Measurements from ENCODE around the gene PDS5A. TPM values are rescaled to one million over a fixed set of nuclear protein-coding genes. Genes with fewer than 3 reads are reported as not detected.

The PDS5A gene
- total and polyA plus RNA-seq, 9 donors, result 26.9 to 42.1 (median 32.8) TPM

DNA sequence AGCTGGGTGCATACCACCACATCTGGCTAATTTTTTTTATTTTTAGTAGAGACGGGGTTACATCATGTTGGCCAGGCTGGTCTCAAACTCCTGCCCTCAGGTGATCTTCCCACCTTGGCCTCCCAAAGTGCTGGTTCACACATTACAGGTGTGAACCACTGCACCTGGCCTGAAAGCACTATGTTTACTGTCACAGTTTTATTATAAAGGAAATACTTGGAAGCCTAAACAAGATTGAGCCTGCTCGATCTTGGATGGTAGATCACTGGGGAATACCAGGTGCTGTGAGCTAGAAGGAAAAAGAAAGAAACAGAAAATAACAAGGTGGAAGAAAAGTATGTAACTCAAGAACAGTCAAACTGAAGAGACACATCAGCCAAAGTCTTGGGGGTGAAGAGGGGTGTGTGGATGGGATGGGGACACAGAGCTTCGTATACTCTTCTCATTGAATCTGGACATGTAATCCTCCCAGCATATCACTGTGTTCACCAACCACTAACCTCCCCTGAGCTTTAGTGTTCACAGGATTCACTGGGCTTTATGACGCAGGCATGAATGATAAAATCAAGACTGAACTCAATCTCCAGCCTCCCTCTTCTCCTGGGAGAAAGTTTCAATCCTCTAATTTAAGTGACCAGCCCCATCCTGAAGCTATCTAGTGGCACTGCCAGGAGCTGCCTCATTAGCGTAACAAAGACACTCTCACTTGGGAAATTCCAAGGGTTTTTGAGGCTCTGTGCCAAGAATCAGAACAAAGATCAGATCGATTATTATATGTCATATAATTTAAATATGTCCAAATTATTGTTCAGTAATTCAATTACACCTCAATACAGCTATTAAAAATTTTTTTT lies 40.9 kb downstream of the PDS5A start:
- no peaks in the 10 kb centered on the region for H3K36me3 ChIP-seq (ENCODE audit: control insufficient read depth, insufficient read depth, low read length)
- DNase-seq, result no peak
- no peaks in the 10 kb centered on the region for H3K9me3 ChIP-seq (replicated peaks; ENCODE audit: control insufficient read depth, low read depth, low read length)
- H3K4me3 ChIP-seq (ENCODE audit: low read length), result no peak overlapping the region
- no peaks in the 10 kb centered on the region for H3K27me3 ChIP-seq (ENCODE audit: control insufficient read depth, insufficient read depth, low read length)
- no peak overlapping the region for H3K27ac ChIP-seq (ENCODE audit: low read length)
- no peaks in the 10 kb centered on the region for H3K4me1 ChIP-seq (ENCODE audit: control insufficient read depth, insufficient read depth, low read length)
- 100% methylated on average over 1 of the region's 6 CpGs for WGBS (ENCODE audit: insufficient coverage)

DNA sequence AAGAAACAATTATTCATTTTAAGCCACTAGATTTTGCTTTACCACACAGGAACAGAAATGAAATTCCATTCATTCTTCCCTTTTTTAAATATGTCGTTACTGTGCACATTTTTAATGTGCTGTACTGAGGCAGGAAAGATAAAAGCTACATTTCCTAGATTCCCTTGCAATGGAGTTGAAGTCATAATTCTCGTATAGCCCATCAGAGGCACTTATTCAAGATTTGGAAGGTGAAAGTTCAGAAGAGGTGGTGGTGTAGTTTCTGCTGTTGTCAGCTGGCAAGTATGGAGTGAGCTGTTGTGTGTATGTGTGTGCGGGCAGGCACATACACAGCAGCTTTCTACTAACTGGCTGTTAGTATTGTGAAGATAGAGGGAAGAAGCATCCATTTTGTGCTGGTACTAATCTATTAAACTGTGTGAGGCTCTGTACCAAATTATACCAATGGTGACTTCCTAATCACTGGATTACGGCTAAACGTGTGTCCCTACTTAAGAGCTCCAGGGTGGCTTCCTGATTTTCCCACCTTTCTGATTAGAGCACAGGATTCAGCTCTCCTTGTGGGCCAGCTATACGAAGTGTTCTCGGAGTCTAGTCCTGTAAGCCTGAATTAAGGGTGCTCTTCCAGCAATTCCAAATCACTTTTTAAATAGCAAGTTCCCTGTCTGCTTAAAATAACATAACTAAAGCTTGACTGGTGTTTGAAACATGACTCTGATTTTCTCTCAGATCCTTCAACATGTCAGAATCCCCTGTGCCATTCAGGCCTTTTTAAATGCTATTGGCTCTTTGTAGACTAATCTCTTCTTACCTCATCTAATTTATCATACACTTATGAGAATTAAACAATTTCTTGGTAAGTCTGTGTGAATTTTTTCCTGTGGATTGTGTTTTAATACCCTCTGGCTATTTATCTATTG lies 43.8 kb downstream of the PDS5A start:
- WGBS (ENCODE audit: insufficient coverage), result 59% methylated on average over 4 of the region's 7 CpGs
- Histone ChIP-seq H3K4me1 (ENCODE audit: control insufficient read depth, insufficient read depth, low read length) (no peaks in the 10 kb centered on the region), H3K27me3 (ENCODE audit: control insufficient read depth, insufficient read depth, low read length) (no peaks in the 10 kb centered on the region), H3K4me3 (ENCODE audit: low read length) (no peak overlapping the region), H3K27ac (ENCODE audit: low read length) (peak overlapping the region; percentile 9), H3K9me3 (replicated peaks; ENCODE audit: control insufficient read depth, low read depth, low read length) (no peaks in the 10 kb centered on the region), H3K36me3 (ENCODE audit: control insufficient read depth, insufficient read depth, low read length) (no peaks in the 10 kb centered on the region)
- peak; percentile 3 for DNase-seq

DNA sequence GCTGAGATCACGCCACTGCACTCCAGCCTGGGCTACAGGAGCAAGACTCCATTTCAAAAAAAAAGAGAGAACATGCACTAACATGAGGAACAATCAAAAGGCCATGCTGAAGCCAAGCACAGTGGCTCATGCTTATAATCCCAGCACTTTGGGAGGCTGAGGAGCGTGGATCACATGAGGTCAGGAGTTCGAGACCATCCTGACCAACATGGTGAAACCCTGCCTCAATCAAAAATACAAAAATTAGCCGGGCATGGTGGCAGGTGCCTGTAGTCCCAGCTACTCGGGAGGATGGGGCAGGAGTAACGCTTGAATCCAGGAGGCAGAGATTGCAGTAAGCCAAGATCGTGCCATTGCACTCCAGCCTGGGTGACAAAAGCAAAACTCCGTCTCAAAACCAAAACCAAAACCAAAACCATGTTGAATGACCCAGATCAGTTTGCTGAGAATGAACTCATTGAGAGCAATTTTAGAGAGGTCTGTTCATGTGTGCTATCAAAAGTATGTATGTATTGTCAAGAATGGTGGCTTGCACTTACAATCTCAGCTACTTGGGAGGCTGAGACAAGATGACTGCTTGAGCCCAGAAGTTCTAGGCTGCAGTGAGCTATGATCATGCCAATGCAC lies 44.8 kb downstream of the PDS5A start:
- H3K4me3 ChIP-seq (ENCODE audit: low read length), result no peak overlapping the region
- WGBS (ENCODE audit: insufficient coverage), result 94% methylated on average over 6 of the region's 8 CpGs
- no peaks in the 10 kb centered on the region for H3K27me3 ChIP-seq (ENCODE audit: control insufficient read depth, insufficient read depth, low read length)
- H3K4me1 ChIP-seq (ENCODE audit: control insufficient read depth, insufficient read depth, low read length), result no peaks in the 10 kb centered on the region
- no peak for DNase-seq
- no peaks in the 10 kb centered on the region for H3K36me3 ChIP-seq (ENCODE audit: control insufficient read depth, insufficient read depth, low read length)
- H3K27ac ChIP-seq (ENCODE audit: low read length), result no peak overlapping the region
- H3K9me3 ChIP-seq (replicated peaks; ENCODE audit: control insufficient read depth, low read depth, low read length), result no peaks in the 10 kb centered on the region

DNA sequence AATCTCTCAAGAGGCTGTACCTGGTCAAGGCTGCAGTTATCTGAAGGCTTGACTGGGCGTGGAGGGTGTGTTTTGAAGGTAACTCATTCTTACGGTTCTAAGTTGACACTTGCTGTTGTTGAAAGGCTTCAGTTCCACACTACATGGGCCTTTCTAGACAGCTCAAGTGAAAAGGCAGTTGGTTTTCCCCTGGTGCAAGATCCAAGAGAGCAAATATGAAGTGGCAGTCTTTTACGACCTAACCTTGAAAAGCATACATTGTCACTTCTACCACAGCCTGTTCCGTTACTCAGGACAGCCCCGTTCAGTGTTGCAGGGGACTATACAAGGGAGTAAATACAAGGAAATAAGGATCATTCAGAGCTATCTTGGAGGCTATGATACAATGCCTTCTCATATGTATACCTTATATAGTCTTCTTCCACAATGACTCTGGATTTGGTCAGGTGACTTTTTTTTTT lies 46.2 kb downstream of the PDS5A start:
- Histone ChIP-seq H3K4me3 (ENCODE audit: low read length) (no peak overlapping the region), H3K4me1 (ENCODE audit: control insufficient read depth, insufficient read depth, low read length) (no peaks in the 10 kb centered on the region), H3K27me3 (ENCODE audit: control insufficient read depth, insufficient read depth, low read length) (no peaks in the 10 kb centered on the region), H3K9me3 (replicated peaks; ENCODE audit: control insufficient read depth, low read depth, low read length) (no peaks in the 10 kb centered on the region), H3K36me3 (ENCODE audit: control insufficient read depth, insufficient read depth, low read length) (no peaks in the 10 kb centered on the region), H3K27ac (ENCODE audit: low read length) (no peak overlapping the region)
- 50% methylated on average over 1 of the region's 5 CpGs for WGBS (ENCODE audit: insufficient coverage)
- DNase-seq, result no peak

DNA sequence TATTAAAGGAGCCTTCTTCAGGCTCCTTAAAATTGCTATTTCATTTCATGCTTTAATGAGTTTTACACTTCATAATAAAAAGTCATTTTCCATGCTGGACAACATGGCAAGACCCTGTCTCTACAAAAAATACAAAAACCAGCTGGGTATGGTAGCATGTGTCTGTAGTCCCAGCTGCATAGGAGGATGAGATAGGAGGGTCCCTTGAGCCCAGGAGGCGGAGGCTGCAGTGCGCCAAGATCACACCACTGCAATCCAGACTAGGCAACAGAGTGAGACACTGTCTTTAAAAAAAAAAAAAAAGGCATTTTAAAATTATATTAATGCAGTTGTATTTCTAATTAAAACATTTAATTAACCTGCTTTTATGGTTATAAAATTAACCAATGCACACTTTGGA lies 49.2 kb downstream of the PDS5A start:
- Histone ChIP-seq H3K27me3 (ENCODE audit: control insufficient read depth, insufficient read depth, low read length) (no peaks in the 10 kb centered on the region), H3K9me3 (replicated peaks; ENCODE audit: control insufficient read depth, low read depth, low read length) (no peaks in the 10 kb centered on the region), H3K4me3 (ENCODE audit: low read length) (no peak overlapping the region), H3K4me1 (ENCODE audit: control insufficient read depth, insufficient read depth, low read length) (no peaks in the 10 kb centered on the region), H3K36me3 (ENCODE audit: control insufficient read depth, insufficient read depth, low read length) (peaks cover 2% of the 10 kb centered on the region), H3K27ac (ENCODE audit: low read length) (no peak overlapping the region)
- WGBS (ENCODE audit: insufficient coverage), result no CpG with 5 or more reads among the region's 2 CpGs
- DNase-seq, result no peak

DNA sequence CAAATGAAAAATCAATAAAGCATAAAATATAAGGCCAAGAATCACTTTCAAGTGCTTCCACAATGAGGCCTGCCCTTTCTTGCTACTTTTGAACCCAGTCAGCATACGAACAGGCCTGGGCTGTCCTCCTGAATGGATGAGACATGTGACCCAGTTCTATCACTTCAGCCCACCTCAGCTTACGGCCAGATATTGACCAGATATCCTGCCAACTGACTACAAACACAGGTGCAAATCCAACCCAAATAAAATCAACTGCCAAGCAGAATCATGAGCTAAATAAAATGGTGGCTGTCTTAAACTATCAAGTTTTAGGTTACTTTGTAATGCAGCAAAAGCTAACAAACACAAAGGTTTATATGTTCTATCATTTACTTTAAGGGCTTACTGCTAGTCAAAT lies 53.7 kb downstream of the PDS5A start:
- WGBS (ENCODE audit: insufficient coverage), result 43% methylated on average over 1 of the region's 2 CpGs
- H3K27me3 ChIP-seq (ENCODE audit: control insufficient read depth, insufficient read depth, low read length), result no peaks in the 10 kb centered on the region
- H3K4me1 ChIP-seq (ENCODE audit: control insufficient read depth, insufficient read depth, low read length), result no peaks in the 10 kb centered on the region
- H3K9me3 ChIP-seq (replicated peaks; ENCODE audit: control insufficient read depth, low read depth, low read length), result no peaks in the 10 kb centered on the region
- H3K36me3 ChIP-seq (ENCODE audit: control insufficient read depth, insufficient read depth, low read length), result peaks cover 5% of the 10 kb centered on the region
- DNase-seq, result no peak
- no peak overlapping the region for H3K4me3 ChIP-seq (ENCODE audit: low read length)
- H3K27ac ChIP-seq (ENCODE audit: low read length), result no peak overlapping the region

DNA sequence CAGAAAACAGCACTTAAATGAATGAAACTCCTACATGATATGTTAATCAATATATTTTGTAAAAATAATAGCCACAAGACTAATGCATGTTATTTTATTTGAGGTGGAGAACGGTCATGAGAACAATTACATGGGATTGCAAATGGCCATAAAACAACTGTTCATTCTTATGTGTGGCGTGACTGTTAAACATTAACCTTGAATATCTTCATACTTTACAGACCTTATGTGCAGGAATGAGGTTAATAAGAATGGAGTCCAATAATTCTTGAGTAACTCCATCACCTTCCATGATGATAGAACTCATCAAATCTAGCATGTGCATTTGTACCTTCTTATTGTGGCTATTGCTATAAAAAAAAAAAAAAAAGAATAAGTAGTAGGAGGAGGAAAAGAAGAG lies 55.3 kb downstream of the PDS5A start:
- no peak for DNase-seq
- H3K9me3 ChIP-seq (replicated peaks; ENCODE audit: control insufficient read depth, low read depth, low read length), result no peaks in the 10 kb centered on the region
- peaks cover 8% of the 10 kb centered on the region for H3K36me3 ChIP-seq (ENCODE audit: control insufficient read depth, insufficient read depth, low read length)
- WGBS (ENCODE audit: insufficient coverage), result no CpG with 5 or more reads among the region's 2 CpGs
- H3K4me3 ChIP-seq (ENCODE audit: low read length), result no peak overlapping the region
- no peaks in the 10 kb centered on the region for H3K4me1 ChIP-seq (ENCODE audit: control insufficient read depth, insufficient read depth, low read length)
- no peak overlapping the region for H3K27ac ChIP-seq (ENCODE audit: low read length)
- H3K27me3 ChIP-seq (ENCODE audit: control insufficient read depth, insufficient read depth, low read length), result no peaks in the 10 kb centered on the region

DNA sequence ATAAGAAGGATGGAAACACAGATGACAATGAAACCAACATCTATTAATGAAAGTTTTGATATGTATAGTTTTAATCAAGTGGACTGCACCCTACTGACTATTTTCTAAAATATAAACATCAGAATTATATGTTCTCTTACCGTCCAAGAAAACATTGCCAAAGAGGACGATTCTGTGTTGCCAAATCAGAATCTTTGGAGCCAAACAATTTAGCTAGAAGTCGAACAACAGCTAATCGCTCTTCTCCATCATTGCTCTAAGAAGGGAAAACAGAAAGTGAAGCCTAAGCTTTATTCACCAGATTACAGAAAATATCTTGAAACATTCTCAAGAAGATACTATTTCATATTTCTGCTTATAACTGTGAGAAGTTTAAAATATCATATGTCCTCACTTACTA lies 64.2 kb downstream of the PDS5A start:
- peak; percentile 12 for DNase-seq
- WGBS (ENCODE audit: insufficient coverage), result 80% methylated on average over 3 of the region's 4 CpGs
- no peak overlapping the region for H3K27ac ChIP-seq (ENCODE audit: low read length)
- H3K4me3 ChIP-seq (ENCODE audit: low read length), result no peak overlapping the region
- H3K27me3 ChIP-seq (ENCODE audit: control insufficient read depth, insufficient read depth, low read length), result no peaks in the 10 kb centered on the region
- H3K4me1 ChIP-seq (ENCODE audit: control insufficient read depth, insufficient read depth, low read length), result no peaks in the 10 kb centered on the region
- H3K36me3 ChIP-seq (ENCODE audit: control insufficient read depth, insufficient read depth, low read length), result peaks cover 24% of the 10 kb centered on the region
- no peaks in the 10 kb centered on the region for H3K9me3 ChIP-seq (replicated peaks; ENCODE audit: control insufficient read depth, low read depth, low read length)

DNA sequence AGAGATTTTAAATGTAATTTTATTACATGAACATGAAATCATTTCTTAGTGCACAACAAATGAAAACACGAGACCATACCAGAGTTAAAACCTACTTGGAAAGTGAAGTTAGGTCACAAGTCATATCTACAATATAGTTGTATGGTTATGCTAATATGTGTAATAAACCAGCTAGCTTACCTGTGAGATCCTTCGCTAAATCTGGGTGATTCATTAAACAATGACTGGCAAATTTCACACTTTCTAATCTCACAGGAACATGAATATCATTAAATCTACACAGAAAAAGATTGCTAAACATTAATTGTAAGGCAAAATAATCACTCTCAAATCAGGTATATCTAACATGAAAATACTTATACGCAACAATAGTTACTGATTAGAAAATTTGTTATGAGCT lies 67.6 kb downstream of the PDS5A start:
- Histone ChIP-seq H3K27me3 (ENCODE audit: control insufficient read depth, insufficient read depth, low read length) (no peaks in the 10 kb centered on the region), H3K4me3 (ENCODE audit: low read length) (no peak overlapping the region), H3K4me1 (ENCODE audit: control insufficient read depth, insufficient read depth, low read length) (no peaks in the 10 kb centered on the region), H3K36me3 (ENCODE audit: control insufficient read depth, insufficient read depth, low read length) (peaks cover 18% of the 10 kb centered on the region), H3K27ac (ENCODE audit: low read length) (no peak overlapping the region), H3K9me3 (replicated peaks; ENCODE audit: control insufficient read depth, low read depth, low read length) (no peaks in the 10 kb centered on the region)
- DNase-seq, result no peak
- WGBS (ENCODE audit: insufficient coverage), result no CpG with 5 or more reads among the region's 3 CpGs

DNA sequence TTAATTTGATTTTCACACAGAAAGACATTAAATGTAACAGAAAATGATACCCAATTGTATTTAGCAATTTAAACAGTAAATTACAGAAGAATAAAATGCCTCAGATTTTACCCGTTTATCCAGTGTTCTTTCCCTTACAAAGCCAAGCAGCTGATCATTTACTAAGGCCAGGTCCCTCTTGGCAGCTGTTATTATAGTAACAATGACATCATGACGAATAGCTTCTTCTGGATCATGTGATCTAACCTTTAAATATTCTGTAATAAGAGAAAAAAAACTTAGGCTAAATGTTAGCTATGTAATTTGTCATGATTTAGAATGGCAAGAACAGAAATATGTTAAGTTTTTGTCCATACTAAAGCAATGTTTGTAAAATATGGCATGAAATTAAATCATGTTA lies 69.4 kb downstream of the PDS5A start:
- H3K27me3 ChIP-seq (ENCODE audit: control insufficient read depth, insufficient read depth, low read length), result no peaks in the 10 kb centered on the region
- WGBS (ENCODE audit: insufficient coverage), result no CpG with 5 or more reads among the region's 2 CpGs
- H3K9me3 ChIP-seq (replicated peaks; ENCODE audit: control insufficient read depth, low read depth, low read length), result no peaks in the 10 kb centered on the region
- no peak overlapping the region for H3K27ac ChIP-seq (ENCODE audit: low read length)
- H3K4me3 ChIP-seq (ENCODE audit: low read length), result no peak overlapping the region
- peaks cover 17% of the 10 kb centered on the region for H3K36me3 ChIP-seq (ENCODE audit: control insufficient read depth, insufficient read depth, low read length)
- DNase-seq, result no peak
- H3K4me1 ChIP-seq (ENCODE audit: control insufficient read depth, insufficient read depth, low read length), result no peaks in the 10 kb centered on the region
